Stomach smooth muscle (tissue), 2 donors: ENCODE data around the gene FEZF1.
A peak's percentile ranks its signal among the peaks of the same experiment; 100 is the strongest.

Source experiments
- H3K27ac ChIP-seq: one replicate; pipeline ENCODE4 v1.7.0; 2013; ENCODE audit warnings: mild to moderate bottlenecking, low read length, inconsistent platforms
- H3K27me3 ChIP-seq, 2 donors: one replicate each; pipeline ENCODE4 v1.7.0; 2013; ENCODE audit warnings: low read length in 2 of 2; ENCODE audit not compliant: insufficient read depth in 2 of 2, control insufficient read depth in 1 of 2
- H3K36me3 ChIP-seq, 2 donors: one replicate each; pipeline ENCODE4 v1.7.0; 2013; ENCODE audit warnings: low read length in 2 of 2; ENCODE audit not compliant: control insufficient read depth in 2 of 2, insufficient read depth in 2 of 2
- H3K4me1 ChIP-seq: one replicate; pipeline ENCODE4 v1.7.0; 2013; ENCODE audit warnings: low read length; ENCODE audit not compliant: control insufficient read depth, insufficient read depth
- H3K4me3 ChIP-seq, 2 donors: one replicate each; pipeline ENCODE4 v1.7.0; 2013; ENCODE audit warnings: low read length in 2 of 2
- H3K9ac ChIP-seq, 2 donors: one replicate each; pipeline ENCODE4 v1.7.0; 2013; ENCODE audit warnings: low read length in 2 of 2, mild to moderate bottlenecking in 1 of 2
- H3K9me3 ChIP-seq, 2 donors: one replicate each; pipeline ENCODE4 v1.7.0; 2013; ENCODE audit warnings: low read length in 2 of 2; ENCODE audit not compliant: control insufficient read depth in 2 of 2
- donor health status: healthy.
- donor health status: Pancreatic carcinoma.

FEZF1 gene

DNA sequence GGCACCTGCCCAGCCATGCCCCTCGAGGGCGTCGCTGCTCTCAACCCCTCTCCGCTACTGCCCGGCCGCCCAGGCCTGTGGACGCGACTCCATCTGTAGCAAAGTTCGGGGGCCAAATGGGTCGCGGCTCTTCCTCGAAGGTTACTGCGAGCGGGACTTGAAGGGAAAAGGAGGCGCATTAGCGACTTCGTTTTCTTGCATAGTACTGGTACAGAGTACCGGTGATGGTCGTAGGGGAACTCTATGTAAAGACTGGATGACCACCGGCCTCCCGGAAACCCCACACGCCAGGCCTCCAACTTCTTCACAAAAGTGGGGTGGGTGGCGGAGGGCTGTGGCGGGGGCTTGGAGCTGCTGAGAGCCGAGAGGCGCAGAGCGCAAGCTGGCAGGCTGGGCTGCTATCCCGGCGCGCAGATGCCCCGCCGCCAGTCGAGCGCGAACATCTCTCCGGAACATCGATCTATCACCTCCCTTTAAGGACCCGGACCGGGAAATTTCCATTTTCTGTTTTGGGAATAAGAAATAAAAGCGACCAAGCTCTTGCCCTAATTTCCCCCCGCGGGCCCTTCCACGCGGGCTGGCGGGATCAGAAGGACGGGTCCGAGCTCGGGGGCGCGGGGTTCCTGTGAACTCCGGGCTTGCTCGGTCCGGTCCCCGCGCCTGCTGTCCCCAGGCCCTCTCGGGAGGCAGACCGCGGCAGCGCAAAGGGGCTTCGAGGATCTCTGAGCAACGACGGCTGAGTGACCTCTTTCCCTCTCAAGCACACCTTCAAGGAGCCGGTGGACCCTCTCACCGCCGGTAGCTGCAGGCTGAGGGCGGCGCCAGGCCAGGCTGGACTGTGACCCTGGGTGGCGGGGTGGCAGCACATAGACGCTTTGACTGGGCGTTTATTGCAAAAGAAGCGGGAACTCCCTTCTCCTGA is 12.2 kb upstream of the FEZF1 start:
- Histone ChIP-seq H3K27ac (no peak overlapping the region), H3K36me3 (no peaks in the 10 kb centered on the region), H3K4me3 (peak overlapping the region in 1 of 2 donors; percentile 9), H3K4me1 (peaks cover 10% of the 10 kb centered on the region), H3K27me3 (peaks cover 40 to 55% of the 10 kb centered on the region in 2 donors), H3K9me3 (no peaks in the 10 kb centered on the region), H3K9ac (no peak overlapping the region)

DNA sequence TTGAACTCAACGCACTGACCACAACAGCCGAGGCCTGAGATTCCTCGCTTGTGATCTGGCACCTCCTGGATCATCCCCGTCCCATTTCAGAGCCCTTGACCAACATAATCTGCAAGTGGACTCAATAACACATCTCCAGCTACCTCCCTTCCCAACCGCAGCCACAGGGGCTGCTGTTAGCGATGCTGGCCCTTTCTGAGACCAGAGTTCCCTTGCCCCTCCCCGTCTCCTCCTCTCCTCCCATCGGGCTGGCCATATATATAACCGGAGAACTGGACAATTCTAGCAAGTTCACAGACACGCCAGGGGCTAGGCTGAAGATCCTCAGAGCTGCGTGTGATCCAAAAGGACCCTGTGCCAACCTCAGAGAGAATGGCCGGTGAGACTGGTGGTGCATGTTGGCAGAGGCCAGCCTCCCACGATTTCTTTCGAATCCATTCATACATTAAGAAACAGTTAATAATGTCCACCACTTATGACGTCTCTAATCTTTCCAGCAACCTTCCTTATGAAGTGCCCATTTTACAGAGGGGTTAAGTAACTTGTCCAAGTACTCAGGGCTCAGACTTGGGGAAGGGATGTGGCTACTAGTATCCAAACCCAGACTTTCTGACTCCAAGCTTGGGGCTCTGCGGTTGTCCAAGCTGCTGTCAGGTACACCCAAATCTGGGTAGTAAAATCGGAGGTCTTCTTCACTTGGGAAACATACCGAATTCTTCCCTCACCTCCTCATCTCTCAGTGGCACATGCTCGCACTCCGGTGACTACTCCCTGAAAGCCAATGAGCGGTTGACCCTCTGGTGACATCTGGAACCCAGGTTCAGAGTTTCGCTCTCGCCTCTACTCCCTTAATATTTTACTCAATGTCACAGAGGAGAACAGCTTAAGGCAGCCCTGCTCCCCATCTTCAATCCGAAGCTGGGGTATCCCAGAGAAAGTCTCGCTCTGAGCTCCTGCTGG is 11.2 kb upstream of the FEZF1 start:
- H3K36me3 ChIP-seq, result no peaks in the 10 kb centered on the region
- peak overlapping the region in 1 of 2 donors; percentile 9 for H3K4me3 ChIP-seq
- H3K4me1 ChIP-seq, result peaks cover 11% of the 10 kb centered on the region
- peaks cover 49 to 64% of the 10 kb centered on the region in 2 donors for H3K27me3 ChIP-seq
- no peaks in the 10 kb centered on the region for H3K9me3 ChIP-seq
- H3K9ac ChIP-seq, result no peak overlapping the region
- no peak overlapping the region for H3K27ac ChIP-seq

DNA sequence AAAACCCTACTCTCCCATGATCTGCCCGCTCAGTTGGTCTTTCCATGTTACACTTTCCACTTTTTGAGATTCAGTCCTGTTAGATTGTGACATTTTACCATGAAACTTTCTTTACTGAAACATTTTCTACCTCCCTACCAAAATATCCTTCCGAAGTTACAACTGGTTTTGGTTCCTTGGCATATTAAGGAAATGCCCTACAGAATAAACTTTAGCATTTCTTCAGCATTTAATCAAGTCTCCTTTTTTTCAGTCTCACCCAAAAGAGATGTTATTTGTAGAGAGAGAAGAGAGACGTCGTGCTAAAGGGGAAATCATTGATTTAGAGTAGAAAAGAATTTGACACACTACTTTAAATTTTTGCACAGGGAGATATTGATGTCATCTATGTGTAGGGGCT is 9.7 kb upstream of the FEZF1 start:
- peaks cover 63 to 80% of the 10 kb centered on the region in 2 donors for H3K27me3 ChIP-seq
- no peak overlapping the region for H3K27ac ChIP-seq
- H3K36me3 ChIP-seq, result no peaks in the 10 kb centered on the region
- H3K9ac ChIP-seq, result no peak overlapping the region
- no peaks in the 10 kb centered on the region for H3K9me3 ChIP-seq
- H3K4me1 ChIP-seq, result peaks cover 17% of the 10 kb centered on the region
- H3K4me3 ChIP-seq, result no peak overlapping the region

DNA sequence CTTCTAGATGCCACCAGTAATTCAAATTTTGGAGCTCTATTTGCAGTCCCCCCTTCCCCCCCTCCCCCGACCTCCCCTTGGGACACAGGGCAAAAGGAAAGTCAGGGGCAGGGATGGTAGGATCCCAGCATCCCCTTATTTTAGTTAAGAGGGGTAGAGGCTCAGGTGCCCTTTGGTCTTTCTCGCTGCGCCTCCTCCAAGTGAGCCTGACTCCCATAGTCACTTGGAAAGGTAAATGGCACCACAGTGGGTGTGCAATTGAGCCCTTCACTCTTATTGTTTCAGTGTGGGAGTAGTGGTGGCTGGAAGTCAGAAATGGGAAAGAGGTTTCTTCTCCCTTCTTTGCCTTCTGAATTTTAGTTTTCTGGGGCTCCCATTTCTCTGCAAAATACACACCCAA is 8.2 kb upstream of the FEZF1 start:
- no peaks in the 10 kb centered on the region for H3K9me3 ChIP-seq
- H3K36me3 ChIP-seq, result no peaks in the 10 kb centered on the region
- no peak overlapping the region for H3K9ac ChIP-seq
- no peak overlapping the region for H3K27ac ChIP-seq
- peaks cover 76 to 88% of the 10 kb centered on the region in 2 donors for H3K27me3 ChIP-seq
- H3K4me3 ChIP-seq, result no peak overlapping the region
- peaks cover 17% of the 10 kb centered on the region for H3K4me1 ChIP-seq

DNA sequence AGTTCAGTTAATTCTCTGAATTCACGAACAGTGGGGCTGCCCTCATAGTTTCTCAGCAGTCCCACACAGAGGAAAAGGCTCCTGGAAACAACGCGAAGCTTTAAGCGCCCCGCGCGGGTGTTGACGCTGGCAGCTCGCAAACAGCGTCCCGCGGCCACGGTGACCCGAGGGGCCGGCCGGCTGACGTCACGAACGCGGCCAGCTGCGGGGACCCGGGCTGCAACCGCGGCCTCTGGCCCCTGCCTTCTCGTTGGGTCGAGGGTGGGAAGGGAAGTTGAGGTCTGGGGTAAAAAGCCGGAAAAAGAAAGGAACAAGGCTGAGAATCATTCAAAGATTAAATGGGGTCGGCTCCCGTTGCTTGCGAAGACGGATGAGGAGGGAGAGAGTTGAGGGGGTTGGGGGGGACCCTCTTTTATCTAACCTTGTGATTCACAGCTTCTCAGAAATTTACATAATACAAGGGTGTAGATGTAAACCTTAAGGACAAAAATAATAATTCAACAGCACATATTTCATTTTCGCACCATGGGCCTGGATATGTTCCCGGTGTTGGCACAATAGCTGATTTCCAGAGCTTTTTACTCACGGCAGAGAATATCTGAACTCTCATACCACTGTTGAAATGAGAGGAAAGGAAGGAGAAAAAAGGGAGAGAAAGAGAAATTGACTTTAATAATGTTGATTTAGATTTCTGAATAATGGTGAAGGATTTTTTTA is 7.3 kb upstream of the FEZF1 start:
- H3K27ac ChIP-seq, result no peak overlapping the region
- no peaks in the 10 kb centered on the region for H3K36me3 ChIP-seq
- H3K27me3 ChIP-seq, result peaks cover 80 to 90% of the 10 kb centered on the region in 2 donors
- H3K9ac ChIP-seq, result no peak overlapping the region
- H3K4me1 ChIP-seq, result peaks cover 17% of the 10 kb centered on the region
- H3K9me3 ChIP-seq, result no peaks in the 10 kb centered on the region
- H3K4me3 ChIP-seq, result peak overlapping the region in 1 of 2 donors; percentile 22

DNA sequence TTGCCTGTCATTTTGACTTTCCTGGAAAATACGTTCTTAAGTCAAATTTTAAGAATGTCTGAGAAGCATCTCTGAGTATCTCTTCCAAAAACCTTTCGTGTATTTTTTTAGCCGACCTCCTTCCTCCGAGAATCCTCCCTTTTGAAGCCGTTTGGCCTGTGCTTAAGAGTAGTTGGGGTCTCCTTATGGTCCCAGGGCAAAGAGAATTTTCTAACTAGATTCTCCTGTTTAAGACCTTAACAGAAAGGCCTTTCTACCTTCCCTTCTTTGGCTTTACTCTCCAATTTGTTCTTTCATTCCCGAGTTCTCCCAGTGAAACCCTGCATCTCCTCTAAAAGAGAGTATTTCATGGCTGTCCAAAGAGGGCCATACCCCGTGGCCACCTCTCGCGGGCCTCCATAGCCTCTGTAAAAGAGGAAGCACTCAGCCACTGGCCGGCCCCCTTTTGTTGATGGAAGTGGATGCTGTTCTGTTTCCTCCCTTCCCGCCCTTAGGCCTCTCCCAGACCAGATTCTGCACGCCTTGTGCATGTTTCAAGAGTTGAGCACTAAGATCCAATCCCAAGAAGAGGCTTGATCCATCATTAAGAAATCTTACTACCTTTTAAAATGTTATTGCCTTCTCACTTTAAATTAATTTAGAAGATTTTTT is 6.6 kb upstream of the FEZF1 start:
- H3K9me3 ChIP-seq, result no peaks in the 10 kb centered on the region
- H3K27ac ChIP-seq, result no peak overlapping the region
- H3K36me3 ChIP-seq, result no peaks in the 10 kb centered on the region
- no peak overlapping the region for H3K9ac ChIP-seq
- peaks cover 18% of the 10 kb centered on the region for H3K4me1 ChIP-seq
- H3K27me3 ChIP-seq, result peaks cover 83 to 90% of the 10 kb centered on the region in 2 donors
- H3K4me3 ChIP-seq, result no peak overlapping the region

DNA sequence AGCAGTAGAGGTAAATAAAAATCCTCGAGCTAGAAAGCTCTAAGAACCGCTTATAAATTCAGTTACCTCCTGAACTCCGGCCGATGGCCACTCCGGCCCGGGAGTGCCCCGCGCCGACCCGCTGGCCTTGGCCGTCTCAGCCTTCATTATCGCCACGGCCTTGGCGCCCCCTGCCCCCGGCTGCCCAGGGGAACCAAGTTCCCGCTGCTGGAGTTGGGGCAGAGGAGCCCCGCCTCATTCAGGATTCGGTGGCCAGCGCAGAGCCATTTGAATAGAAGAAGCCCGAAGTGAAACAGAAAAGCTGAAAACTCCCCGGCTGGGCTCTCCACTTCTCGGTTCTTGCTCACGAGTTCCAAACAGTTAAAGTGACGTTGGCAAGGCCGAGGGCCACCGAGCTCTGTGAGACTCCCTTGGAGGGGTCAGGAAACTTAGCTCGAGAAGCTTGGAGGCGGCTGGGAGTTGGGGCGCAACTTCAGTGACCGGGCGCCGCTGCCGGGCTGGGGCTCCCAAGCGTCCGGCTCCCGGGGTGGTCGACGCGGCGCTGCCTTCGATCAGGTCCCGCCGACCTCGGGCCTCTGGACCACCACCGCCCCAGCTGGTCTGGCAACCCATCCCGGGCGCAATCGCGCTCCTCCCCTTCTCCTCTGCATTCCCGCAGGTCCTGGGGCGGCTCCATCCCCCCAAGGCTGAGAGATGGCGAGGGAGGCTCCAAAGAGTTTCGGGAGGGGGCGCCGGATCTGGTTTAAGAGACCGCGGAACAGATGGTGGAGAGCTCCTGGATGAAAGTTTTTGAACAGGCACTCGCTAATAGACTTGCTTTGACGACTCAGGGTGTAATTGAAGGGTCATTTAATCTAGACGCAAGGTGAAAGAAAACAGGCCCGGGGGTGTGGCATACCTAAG is 5.8 kb upstream of the FEZF1 start:
- Histone ChIP-seq H3K27me3 (peaks cover 83 to 90% of the 10 kb centered on the region in 2 donors), H3K9me3 (no peaks in the 10 kb centered on the region), H3K4me3 (peak overlapping the region; percentile 50 to 68), H3K9ac (no peak overlapping the region), H3K4me1 (peaks cover 24% of the 10 kb centered on the region), H3K27ac (no peak overlapping the region), H3K36me3 (no peaks in the 10 kb centered on the region)

DNA sequence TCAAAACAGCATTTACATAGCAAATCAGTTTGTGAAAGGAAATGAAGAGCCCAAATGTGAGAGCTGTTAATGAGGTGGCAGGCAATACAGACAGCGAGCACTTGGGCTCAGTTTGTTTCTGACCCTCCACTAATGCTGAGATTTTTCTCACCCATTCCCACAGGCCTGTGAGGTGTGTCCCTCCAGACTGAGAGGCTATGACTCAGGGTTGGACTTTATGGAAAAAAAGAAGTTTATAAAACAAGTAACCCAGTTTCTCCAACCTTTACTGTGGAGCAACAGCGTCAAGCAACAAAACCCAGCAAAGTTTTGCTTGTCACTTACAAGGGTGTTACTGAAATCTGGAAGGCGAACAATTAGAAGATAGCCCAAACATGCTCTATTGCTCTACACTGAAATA is 4.9 kb upstream of the FEZF1 start:
- H3K36me3 ChIP-seq, result no peaks in the 10 kb centered on the region
- H3K27ac ChIP-seq, result no peak overlapping the region
- no peak overlapping the region for H3K9ac ChIP-seq
- no peaks in the 10 kb centered on the region for H3K9me3 ChIP-seq
- peaks cover 27% of the 10 kb centered on the region for H3K4me1 ChIP-seq
- H3K27me3 ChIP-seq, result peaks cover 81 to 90% of the 10 kb centered on the region in 2 donors
- H3K4me3 ChIP-seq, result peak overlapping the region in 1 of 2 donors; percentile 68

DNA sequence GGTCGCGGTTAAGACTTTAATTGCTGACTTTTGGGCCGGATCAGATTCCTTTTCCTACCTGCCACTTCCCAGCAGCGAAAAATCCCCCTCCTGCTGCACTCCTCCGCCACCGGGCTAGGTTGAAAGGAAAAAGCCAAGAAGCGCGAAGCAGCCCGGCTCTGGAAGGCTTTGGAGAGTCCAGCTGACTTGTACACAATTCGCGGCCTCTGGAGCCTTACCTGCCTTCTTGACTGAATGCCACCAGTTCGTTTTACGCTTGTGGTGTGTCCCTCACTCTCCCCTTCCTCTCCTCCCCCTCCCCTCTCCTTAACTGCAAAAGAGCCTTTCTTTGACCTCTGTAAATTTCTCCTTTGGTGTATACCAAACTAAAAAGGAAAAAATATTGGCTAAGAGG is 2.7 kb upstream of the FEZF1 start:
- peaks cover 87 to 89% of the 10 kb centered on the region in 2 donors for H3K27me3 ChIP-seq
- H3K27ac ChIP-seq, result no peak overlapping the region
- no peak overlapping the region for H3K4me3 ChIP-seq
- no peak overlapping the region for H3K9ac ChIP-seq
- H3K9me3 ChIP-seq, result peaks cover 0 to 4% of the 10 kb centered on the region in 2 donors
- peaks cover 35% of the 10 kb centered on the region for H3K4me1 ChIP-seq
- no peaks in the 10 kb centered on the region for H3K36me3 ChIP-seq
